GM12891 (cell line): ENCODE measurements around the gene EED.

Experiments used
- POLR2A ChIP-seq: IDR thresholded peaks from 2 replicates; pipeline ENCODE4 v1.6.1; 2011; ENCODE audit warnings: low read depth, low read length, control low read depth
- POLR2AphosphoS5 ChIP-seq: IDR thresholded peaks from 2 replicates; pipeline ENCODE4 v1.6.1; 2011; ENCODE audit warnings: low read depth, low read length, control low read depth

DNA sequence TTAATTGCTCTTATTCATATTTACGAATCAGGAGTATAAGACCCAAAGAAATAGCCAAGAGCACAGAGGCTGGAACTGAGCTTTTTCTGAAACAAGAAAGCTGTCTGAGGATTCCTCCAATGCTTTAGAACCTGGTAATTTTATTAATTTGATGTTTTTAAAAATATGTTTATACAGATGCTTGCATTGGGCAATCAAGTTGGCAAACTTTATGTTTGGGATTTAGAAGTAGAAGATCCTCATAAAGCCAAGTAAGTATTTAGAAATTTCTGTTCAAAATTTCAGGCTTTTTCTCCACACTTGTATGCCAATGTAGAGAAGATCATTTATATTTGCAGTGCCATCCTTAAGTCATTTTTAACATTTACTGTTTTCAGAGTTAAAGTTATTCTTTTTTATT, 33.2 kb downstream of the EED start:
- TF ChIP-seq POLR2A, result no peak
- no peak for TF ChIP-seq POLR2AphosphoS5
